Retinal pigment epithelial cell (primary cell): ENCODE data around the gene CR1.

ENCODE experiments used
- DNase-seq: peaks from one replicate; pipeline ENCODE4 v3.0.0-alpha.2; 2010; ENCODE audit warnings: low read depth
- H3K4me3 ChIP-seq: 2 replicates; pipeline ENCODE4 v1.5.1; 2011; ENCODE audit warnings: mild to moderate bottlenecking, low read length, control low read depth, moderate library complexity
- TF ChIP-seq, protein P1 (sequence below): conservative IDR thresholded peaks from 2 replicates; pipeline ENCODE4 v1.5.1; 2011; ENCODE audit warnings: low read depth, low read length, control low read depth, inconsistent platforms

Gene CR1

DNA sequence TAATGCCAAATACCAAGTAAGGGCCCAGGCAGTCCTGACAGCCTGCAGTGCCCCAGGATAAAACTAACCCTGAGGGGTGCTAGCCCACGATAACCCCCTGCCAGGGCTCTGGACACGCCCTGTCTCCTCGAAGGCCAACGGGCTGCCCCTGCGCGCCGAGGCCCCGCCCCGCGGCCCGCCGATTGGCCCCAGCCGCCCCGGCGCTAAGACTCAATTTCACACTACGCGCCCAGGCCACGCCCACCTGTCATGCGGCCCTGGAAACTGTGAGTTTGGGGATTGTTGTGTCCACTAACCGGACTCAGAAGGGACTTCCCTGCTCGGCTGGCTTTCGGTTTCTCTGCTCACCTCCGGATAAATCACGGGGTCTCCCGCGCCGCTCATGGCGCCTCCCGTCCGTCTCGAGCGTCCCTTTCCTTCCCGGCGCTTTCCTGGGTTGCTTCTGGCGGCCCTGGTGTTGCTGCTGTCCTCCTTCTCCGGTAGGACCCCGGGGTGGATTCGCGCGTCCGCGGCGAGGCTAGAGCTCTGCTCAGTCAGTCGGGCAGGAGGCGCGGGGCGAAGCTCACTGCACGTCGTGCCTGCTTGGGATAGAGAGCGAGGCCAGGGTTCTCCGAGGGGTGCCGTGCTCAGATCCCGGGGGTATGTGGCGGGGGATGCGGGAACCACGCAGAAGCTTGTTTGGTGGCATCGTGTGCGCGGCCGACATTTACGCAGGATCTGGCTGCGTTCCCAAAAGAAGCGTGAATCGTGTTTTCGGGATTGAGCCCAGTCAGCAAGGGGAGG is 149.1 kb downstream of the CR1 start, which contains the start of gene CR1L:
Gene CR1L (plus strand): TSS at position 282 of the 783 bp plus-strand sequence. CDS start 101 bp downstream, at position 383.
- TF ChIP-seq, protein P1, sequence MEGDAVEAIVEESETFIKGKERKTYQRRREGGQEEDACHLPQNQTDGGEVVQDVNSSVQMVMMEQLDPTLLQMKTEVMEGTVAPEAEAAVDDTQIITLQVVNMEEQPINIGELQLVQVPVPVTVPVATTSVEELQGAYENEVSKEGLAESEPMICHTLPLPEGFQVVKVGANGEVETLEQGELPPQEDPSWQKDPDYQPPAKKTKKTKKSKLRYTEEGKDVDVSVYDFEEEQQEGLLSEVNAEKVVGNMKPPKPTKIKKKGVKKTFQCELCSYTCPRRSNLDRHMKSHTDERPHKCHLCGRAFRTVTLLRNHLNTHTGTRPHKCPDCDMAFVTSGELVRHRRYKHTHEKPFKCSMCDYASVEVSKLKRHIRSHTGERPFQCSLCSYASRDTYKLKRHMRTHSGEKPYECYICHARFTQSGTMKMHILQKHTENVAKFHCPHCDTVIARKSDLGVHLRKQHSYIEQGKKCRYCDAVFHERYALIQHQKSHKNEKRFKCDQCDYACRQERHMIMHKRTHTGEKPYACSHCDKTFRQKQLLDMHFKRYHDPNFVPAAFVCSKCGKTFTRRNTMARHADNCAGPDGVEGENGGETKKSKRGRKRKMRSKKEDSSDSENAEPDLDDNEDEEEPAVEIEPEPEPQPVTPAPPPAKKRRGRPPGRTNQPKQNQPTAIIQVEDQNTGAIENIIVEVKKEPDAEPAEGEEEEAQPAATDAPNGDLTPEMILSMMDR = no peak
- H3K4me3 ChIP-seq = peak within 1 kb of the TSS; percentile 64
- DNase-seq = peak; percentile 6

DNA sequence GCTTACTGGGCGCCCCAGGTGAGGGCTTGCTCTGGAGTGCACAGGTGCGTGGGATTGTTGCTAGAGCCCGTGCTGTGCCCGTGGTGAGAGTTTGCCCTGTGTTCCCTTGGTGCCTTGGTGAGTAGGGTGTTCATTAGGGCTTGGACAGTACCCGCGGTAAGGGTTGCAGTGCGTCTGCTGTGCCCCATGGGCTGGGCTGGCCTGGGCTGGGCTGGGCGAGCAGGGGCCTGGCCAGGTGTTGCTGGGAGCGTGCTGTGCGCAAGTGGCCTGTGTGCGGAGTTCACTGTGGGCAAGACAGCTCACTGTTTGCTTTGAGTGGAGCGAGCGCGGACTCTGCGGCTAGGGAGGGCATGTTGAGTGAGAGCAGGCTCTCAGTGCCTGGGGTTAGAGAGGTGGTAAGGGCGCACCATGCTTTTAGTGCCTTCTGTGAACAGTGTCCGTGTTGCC is 149.7 kb downstream of the CR1 start:
- peak overlapping the region; percentile 64 for H3K4me3 ChIP-seq
- TF ChIP-seq, protein P1 = no peak
- no peak for DNase-seq

DNA sequence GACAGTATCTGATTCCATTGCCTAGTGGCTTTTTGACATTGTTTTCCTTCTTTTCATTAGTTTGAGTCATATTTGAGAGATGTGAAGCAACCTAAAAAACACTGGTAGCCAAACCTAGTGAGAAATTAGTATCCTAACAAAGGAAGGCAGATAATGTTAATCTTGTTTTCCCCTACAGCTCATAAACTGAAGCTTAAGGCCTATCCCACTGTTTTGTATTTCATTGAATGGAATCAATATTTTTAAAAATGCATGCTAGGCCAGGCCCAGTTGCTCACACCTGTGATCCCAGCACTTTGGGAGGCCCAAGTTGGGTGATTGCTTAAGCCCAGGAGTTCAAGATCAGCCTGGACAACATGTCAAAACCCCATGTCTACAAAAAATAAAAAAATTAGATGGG is 150.2 kb downstream of the CR1 start:
- H3K4me3 ChIP-seq = no peak overlapping the region
- TF ChIP-seq, protein P1 = no peak
- DNase-seq = no peak

DNA sequence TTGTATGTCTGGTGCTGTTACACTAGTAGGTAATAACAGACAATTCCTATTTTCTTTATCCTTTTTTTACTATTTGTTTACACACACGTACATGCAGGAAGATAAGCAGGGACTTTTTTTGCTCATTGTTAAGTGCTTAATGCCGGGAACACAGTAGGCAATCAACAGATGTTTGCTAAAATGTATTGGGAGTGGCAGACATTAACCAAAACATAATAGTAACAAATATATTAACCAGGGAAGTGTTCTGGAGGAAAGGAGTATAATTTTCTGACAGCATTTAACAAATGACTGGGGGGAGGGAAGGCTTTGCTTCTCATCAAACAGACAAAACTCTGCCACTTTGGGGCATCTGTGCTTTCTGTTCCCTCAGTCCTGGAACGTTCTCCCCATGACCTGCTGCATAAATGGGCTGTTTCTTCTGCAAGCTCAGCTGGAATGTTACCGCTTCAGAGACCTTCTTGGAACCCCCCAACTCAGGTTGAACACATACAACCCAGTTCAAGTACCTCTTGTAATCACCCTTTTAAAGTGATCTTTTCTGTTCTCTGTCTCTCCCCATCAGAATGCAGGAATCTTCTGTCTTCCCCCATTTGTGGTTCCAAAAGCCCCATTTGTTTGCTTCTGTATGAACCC is 151.1 kb downstream of the CR1 start:
- TF ChIP-seq, protein P1 = no peak
- H3K4me3 ChIP-seq = no peak overlapping the region
- no peak for DNase-seq

DNA sequence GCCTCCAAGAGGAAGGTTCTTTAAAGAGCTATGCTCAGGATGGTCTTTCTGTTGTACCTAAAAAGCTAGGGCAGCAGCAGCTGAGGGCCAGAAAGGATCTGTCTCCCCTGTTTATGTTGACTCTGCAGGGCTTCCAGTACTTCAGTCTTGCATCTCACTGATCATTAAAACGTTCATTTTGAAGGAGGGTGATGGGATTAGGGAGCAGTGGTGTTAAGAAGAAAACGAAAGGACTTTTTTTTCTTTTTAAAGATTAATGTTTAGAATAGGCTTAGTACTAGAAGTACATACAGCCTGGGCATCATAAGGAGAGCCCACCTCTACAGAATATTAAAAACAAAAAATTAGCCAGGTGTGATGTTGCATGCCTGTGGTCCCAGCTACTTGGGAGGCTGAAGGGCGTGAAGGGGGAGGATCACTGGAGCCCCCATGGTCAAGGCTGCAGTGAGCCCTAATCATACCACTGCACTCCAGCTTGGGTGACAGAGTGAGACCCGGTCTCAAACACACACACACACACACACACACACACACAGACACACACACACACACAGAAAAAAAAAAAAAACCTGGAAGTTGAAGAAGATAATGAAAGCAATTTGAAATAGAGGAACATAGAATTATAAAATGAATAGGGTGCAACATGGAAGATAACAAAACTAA is 151.8 kb downstream of the CR1 start:
- TF ChIP-seq, protein P1 = no peak
- no peak overlapping the region for H3K4me3 ChIP-seq
- DNase-seq = no peak

DNA sequence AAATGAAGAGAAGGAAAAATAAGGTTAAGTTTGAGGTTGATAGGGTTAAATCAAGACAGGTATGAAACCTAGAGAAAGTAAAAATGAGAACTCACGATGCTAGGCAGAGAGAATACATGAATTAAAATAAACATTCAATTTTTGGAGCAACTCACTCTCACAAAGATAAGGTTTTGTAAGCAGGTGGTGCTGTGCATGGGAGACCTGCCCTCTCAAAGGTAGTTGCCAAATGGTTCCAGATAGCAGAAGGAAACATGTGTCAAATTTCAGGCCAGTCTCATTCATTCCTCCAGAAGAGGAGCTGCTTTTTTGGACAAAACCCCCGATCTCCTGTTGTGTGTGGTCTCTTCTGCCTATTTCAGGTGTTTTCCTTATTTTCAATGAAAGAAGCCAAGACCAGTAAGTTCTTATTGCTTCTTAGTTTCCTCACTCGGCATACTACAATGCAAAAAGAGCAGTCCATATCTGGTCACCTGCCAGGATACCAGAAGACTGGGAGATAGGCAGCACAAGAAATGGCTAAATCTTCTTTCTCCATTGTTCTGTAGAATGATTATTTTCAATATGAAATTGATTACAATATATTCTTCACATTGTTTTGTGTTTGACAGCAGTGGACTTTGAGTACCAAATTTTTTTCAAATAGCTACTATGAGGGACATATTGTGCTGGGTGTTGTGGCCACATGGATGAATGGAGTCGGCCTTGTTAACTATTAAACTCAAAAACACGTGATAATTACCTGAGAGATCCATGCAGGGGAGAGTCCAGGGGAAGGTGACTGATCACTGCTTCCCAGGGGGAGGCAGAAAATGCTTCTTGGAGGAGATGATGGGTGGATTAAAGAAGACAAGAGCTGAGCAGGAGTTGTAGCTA is 152.6 kb downstream of the CR1 start:
- no peak for DNase-seq
- TF ChIP-seq, protein P1 = no peak
- no peak overlapping the region for H3K4me3 ChIP-seq
